NCI-H82 treated with DMSO at 0.1 percent for 48 hours (cell line): ENCODE results near the gene SAFB2.

Source experiments
- DNase-seq: peaks from one replicate; lab custom pipeline; 2025; ENCODE audit not compliant: unreplicated experiment; lab: John Stamatoyannopoulos, UW

The SAFB2 gene

DNA sequence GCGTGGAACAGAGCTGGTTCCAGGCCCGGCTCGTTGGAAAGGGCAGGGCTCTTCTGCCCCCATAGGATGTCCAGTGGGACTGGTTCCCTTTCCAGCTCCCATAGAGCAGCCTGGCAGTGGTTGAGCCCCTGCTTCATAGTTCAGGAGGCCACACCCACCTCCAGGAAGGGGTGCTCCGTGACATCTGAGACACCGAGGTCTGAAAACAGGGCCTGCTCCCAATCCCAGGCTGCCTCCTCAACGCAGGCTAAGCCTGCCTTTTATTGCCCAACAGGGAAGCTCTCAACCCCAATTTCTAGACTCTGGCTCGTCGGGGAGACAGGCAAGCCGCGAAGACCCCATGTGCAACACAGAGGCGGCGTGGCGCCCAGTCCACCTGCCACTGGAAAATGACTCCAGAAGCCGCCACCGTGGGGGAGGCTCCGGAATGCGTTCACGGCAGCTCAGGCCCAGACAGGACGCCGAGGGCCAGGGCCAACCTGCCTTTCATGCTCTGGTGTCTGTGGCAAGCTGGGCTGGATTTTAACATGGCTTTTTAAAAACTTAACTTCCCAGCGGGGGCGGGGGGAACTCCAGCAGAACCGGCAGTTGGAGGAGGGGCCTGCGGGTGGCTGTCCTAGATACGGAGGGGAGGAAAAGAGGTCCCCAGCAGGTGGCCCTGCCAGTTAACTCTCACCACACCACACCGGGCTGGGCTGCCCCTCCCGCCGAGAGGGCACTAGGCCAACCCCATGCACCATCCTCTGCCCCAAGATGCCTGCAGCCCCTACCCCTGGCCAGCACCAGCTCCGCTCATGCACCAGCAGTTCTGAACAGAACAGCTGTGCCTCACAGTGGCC is 36.9 kb downstream of the SAFB2 start:
- DNase-seq, result no peak

DNA sequence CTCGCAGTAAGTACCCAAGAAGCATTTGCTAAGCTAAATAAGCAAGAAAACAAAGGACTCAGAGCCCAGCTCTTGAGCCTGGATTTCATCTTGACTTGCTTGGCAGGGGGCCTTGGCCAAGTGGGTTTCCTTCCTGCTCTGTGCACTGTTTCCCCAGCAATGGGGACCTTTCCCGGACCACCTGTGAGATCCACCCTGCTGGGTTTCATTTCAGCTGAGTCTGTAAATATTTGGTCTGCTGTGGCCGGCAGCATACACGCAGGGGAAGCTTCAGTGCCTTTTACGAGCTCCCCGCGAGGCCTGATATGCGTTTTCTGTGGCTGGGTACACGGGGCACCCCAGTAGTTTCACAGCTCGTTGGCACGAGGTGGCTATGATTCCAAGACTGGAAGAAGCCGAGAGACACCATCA is 42.4 kb downstream of the SAFB2 start:
- no peak for DNase-seq

DNA sequence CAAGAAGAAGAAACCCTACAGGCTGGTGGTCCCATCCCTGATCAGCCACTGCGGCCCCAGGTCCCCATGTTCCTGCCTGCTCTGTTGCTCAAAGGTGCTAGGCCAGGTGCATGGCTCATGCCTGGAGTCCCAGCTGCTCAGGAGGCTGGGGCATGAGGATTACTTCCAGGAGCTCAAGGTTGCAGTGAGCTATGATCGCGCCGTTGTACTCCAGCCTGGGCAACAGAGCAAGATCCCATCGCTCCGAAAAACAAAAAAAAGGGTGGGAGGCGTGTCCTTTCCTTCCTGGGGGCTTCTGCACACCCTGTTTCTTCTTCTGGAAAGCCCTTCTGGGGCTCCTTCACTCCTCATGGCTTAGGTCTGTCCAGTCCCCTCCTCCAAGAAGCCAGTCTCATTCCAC is 42.9 kb downstream of the SAFB2 start:
- DNase-seq, result no peak

DNA sequence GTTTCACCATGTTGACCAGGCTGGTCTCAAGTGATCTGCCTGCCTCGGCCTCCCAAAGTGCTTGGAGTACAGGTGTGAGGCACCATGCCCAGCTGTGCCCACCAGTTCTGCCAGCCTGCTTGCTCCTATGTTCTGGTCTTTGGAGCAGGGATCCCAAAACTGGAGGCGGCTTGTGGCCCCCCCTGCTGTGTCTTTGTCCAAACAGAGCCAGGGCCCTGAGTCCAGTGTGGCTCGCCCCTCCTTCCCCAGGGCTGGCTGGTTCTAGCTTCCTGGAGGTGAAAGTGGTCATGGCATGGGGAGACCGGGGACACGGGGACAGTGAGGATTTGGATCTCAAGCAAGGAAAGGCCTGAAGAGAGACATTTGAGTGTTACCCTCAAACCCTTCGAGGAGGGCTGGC is 43.3 kb downstream of the SAFB2 start:
- no peak for DNase-seq

DNA sequence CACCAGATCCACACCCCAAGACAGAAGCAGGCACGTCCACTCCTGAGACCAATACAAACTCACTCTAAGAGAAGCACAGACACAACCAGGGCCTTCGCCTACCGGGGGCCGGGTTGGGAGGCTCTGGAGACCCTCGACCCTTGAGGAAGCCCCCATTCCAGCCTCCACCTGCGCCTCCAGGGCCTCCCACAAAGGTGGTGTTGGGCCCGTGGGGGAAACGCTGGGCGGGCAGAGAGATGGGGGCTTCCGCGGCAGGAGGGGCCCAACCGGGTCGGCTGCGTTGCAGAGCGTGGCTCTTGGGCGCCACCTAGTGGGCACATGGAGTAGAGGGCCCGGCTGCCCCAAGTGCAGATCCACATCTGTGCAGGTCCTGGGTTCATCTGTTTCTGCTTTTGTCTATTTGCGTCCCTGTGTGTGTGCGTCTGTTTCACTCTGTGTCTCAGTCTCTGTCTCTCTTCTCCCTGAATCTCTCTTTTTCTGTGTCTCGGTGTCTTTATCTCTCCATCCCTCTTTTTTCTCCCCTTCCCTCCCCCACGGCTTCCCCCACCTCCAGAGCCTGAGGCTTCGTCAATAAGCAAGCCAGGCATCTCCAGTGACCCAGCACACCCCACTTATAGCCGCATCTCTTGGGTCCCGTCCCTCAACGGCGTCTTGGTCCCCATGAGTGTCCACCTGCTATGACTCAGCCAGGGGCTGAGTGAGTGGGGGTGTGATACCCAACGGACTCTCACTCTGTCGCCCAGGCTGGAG is 44.3 kb downstream of the SAFB2 start:
- peak; percentile 2 for DNase-seq

DNA sequence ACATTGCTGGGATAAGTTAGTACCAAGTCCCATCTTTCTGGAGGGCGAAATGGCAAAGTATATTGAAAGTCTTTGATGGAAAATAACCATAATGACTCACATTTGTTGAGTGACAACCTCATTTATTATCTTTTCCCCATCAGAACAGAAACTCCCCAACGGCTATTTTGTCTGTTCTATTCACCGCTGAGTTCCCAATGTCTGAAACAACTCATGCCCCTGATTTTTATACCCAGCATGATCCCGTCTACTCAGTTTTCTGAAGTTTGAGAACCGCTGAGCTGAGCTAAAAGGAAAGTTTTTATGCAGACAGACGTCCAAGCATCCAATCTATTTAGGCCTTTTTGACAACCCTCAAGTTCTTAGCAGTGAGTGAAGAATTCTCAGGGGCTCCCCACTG is 47.0 kb downstream of the SAFB2 start:
- DNase-seq, result no peak

DNA sequence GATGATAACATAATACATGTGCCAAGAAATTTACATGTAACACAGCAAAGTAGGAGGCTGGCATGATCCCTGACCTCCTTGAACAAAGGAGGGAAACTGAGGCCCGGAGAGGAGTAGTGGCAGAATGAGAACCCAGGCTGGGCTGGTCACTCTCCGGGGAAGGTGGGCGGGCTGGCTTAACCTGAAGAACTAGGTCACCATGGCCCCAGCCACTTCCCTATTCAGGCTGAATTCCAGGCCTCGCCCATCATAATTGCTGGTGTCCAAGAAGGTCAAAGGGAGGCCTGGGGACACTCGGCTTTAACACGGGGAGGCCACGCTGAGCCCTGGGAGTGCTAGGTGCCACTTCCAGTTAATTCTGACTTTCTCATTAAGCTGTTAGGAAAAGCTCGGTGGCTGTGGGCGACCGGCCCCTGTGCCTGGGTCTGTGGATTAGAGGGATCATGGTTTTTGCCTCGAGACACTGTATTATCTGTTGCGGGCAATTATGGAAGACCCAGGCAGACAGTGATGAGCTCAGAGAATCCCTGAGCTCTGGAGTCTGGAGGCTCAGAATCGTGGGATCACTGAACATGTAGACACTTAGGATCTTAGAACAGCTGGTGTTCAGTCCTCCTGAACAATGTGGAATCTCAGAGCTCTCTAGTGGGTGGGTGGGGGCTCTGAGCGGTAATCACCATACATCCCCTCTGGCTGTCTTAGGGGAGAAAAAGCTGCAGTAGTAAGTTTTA is 49.9 kb downstream of the SAFB2 start:
- DNase-seq, result peak; percentile 17

DNA sequence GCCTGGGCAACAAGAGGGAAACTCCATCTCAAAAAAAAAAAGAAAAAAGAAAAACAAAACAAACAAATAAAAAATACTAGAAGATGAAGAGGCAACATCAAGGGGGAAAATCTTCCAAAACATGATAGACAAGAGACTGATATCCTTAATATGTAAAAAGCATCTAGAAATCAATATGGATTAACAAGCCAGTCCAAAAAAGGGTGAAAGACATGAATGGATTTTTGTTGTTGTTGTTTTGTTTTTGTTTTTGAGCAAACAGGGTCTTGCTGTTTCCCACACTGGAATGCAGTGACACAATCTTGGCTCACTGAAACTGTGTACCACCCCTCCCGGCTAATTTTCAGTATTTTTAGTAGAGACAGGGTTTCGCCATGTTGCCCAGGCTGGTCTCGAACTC is 50.8 kb downstream of the SAFB2 start:
- DNase-seq, result no peak

DNA sequence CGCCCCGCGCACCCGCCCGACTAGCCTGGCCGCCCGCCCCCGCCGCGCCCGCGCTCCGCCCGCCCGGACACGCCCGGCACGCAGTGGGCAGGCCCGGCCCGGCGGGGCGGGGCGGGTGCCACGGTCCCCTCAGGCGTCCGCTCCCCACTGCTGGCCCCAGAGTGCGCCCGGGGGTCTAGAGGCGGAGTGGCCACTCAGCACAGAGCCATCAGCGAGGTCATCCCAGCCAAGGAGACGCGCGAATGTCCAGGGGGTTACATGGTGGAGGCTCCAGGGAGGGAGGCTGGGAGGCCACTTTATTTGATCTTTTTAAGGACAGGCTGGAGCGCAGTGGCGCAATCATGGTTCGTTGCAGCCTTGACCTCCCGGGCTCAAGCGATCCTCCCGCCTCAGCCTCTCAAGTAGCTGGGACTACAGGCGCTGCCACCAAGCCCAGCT is 54.6 kb downstream of the SAFB2 start:
- DNase-seq, result no peak

DNA sequence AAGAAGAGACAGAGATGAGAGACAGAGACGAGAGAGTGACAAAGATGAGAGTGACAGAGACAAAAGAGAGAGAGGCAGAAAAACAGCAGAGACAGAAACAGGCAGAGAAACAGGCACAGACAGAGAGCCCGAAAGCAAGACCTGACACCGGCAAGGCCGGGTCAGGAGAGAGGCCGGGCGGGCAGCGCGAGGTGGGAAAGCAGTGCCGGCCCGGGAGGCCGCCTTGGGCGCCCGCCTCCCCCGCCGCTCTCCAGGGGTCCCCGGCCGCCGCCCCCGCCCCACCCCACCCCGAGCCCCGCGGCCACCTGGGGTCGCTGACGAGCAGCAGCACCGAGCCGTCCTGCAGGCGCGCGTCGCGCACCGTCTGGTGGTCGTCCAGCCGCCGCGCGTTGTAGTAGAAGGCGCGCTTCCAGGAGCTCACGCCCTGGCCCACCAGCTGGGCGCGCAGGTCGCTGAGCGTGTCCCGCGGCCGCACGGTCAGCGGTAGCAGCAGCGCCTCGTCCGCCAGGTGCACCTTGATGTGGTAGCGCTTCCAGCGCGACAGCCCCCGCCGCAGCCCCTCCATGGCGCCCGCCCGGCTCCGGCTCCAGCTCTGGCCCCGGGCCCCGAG is 55.1 kb downstream of the SAFB2 start, which contains the start of gene TINCR:
Gene TINCR, minus strand, starts transcription at position 594 of the 610 bp plus-strand sequence.
- DNase-seq, result no peak

DNA sequence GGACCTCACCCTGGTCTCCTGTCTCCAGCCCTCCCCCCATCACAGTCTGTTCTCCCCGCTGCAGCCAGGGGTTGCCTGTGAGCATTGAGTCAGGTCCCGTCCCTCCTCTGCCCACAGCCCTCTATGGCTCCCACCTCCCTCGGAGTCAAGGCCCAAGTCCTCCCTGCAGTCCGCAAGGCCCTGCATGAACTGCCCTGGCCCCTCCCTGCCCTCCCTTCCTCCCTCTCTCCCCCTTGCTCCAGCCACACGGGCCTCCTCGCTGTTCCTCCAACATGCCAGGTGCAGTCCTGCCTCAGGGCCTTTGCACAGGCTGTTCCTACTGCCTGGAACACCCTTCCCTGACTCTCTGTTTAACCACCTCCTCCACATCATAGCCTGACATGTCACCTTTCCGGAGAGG is 57.6 kb downstream of the SAFB2 start:
- DNase-seq, result no peak

DNA sequence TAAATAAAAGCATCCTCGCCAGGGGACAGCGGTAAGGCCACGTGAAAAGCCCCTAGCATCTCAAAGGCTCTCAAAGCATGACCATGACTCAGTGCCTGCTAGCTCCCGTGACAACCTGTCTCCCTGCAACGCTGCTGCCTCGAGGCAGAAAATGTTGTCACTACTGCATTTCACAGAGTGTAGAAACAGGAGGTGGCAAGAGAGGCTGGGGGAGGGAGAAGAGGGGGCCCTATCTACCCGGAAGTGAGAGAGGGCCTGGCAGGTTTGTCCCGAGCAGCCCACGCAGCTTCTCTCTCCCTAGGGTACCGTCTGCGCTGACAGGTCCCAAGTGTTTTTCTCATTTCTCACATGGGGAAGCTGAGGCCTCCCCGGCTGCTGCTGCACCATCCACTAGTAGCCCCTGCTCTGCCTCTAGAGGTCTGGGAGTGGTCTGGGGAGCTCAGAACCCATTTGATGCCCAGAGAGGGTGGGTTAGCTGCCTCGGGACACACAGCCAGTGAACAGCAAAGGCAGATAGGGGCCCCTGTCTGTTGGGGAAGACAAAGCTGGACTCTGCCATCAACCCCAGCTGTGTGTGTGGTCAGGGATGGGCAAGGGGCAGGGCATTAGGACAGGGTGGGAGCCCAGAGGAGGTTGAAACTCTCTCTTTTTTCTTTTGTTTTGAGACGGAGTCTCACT is 58.5 kb downstream of the SAFB2 start:
- DNase-seq, result no peak

DNA sequence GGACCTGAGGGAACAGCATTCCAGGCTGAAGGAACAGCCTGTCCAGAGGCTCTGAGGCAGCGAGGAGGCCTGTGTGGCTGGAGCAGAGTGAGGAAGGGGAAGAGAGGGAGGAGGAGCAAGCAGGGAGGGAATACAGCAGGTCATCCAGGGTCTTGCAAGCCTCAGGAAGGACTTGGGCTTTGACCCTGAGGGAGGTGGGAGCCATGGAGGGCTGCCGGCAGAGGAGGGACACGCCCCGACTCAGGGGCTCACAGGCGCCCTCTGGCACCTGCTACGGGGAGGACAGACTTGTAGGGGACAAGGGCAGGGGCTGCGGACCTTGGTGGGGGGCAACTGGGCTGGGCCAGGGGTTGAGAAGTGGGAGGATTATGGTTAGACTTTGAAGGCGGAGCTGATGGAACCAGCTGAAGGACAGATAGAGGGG is 59.6 kb downstream of the SAFB2 start:
- no peak for DNase-seq

DNA sequence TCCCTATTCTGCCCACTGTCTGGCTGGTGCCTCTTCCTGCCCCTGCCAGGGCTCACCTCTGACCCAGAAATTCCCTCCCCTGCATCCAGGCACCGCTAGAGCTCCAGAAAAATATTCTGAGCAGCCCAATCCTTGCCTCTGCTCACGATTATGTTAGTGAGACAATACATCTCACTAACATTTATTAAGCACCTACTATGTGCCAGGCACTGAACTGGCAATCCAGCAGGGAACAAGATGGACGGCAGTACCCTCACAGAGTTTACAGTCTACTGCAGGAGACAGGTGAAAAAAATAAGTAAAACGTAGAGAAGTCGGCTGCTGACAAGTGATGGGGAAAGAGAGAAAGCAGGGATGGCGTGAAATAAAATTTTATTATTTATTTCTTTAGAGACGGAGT is 60.3 kb downstream of the SAFB2 start:
- no peak for DNase-seq

DNA sequence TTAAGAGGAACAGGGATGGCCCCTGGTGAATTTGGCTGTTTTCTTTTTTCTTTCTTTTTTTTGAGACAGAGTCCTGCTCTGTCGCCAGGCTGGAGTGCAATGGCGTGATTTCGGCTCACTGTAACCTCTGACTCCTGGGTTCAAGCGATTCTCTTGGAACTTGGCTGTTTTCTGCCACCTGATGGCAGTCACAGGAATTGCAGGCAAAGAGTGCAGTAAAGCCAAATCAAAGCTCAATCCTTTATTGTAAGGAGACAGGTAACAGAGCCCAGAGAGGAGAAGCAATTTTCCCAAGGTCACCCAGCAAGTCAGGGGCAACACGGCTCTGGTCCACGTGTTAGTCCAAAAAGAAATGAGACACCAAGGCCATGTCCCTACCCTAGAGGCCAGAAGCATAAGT is 61.0 kb downstream of the SAFB2 start:
- no peak for DNase-seq

DNA sequence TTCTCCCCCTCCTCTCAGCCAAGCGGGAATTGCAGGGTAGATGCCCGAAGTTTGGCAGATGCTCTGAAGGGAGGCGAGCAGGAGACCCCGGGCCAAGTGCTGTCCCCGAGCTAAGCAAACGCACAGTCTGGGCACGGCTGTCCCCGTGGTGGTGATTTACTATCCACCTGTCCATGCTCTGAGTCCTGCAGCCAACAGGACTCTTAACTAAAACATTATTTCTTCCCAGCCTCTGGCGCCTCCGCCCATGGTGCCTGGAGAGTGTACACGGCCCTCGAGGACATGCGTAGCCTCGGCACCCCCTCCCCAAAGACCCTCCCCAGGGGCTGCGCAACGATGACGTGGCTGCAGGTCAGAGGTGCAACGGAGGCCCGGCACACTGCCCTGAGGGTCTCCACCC is 62.4 kb downstream of the SAFB2 start:
- no peak for DNase-seq

DNA sequence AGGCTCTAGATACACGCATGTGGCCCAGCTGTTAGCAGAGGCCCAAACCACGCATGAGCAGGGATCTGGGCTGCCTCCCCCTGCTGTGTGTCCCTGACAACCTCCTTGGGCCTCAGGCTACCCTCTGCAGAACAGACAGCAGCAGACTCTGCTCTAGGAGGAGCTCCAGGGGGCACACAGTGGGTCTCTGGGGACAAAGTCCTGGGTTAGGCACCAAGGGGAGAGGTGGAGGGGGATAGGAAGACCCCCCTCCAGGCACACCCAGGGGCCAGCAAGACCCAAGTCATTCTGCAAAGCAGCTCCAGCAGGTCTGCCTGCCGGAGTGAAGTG is 62.8 kb downstream of the SAFB2 start:
- no peak for DNase-seq

DNA sequence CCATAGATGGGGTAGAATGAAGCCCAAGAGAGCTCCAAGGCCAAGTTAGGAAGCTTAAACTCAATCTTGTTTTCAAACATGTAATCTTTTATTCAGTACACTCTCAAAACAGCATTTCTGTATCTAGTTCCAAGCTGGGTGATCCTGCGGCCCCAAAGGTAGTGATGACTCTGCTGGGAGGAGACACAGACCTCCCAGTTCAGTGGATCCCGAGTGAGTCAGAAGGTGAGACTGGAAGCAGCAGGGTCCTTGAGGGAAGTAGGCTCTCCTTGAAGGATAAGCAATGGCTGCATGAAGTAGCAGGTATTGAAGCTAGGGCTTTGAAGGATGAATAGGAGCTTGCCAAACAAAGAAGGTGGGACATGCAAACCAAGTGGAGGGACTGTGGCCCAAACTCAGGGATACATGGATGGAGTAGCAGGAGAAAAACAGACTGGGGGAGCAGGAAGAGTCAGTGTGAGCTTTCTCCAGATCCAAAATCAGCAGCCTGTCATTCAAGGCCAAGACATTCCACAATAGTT is 64.4 kb downstream of the SAFB2 start:
- no peak for DNase-seq

DNA sequence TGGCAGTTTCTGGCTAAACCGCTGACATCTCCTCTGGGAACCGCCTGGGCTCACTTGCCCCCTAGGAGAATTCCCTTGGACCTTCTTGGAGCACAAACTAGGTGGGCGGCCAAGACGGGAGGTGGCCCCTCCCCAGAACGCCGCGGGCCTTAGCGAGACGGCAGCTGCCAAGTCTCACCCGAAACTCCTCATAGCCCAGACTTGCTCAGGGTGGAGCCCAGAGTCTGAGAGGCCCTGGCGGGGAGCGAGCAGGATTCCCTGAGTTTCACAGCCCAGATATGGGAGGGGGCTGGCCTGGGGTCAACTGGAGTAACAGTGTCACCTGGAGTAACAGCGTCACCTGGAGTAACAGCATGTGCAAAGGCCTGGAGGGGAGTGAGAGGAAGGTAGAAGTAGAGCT is 64.9 kb downstream of the SAFB2 start:
- no peak for DNase-seq

DNA sequence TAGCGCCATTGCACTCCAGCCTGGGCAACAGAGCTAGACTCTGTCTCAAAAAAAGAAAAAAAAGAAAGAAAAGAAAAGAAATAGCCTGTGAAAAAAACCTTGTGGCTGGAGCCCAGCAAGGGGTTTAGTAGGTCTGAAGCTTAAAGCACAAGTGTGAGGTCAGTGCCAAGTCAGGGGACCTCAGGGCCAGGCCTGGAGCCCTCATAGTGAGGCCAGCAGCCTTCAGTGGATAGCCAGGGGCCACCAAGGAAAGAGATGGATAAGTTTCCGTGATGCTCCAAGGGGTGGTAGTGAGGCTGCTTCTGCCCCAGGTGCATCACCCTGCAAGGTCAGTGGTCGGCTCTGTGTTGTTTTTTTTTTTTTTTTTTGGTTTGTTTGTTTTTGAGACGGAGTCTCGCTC is 67.7 kb downstream of the SAFB2 start:
- DNase-seq, result no peak

DNA sequence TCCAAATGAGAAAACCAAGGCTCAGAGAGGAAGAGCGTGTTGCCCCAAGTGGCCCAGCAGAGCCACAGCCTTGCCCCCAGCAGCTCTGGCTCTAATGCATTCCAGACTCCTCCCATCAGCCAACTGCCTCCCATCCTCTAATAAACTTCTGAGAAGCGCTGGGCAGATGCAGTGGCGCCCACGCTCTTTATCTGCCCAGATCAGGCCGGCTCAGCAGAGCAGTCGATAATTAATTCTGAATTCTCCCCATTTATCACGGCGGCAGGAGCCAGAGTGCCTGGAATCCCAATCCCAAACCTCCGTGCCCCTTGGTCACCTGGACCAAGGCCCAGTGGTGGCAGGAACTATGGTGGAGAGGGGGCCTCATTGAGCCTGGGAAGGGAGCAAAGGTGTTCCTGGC is 68.7 kb downstream of the SAFB2 start:
- no peak for DNase-seq
